ENCODE data around the gene NYAP1.

Gene NYAP1

DNA sequence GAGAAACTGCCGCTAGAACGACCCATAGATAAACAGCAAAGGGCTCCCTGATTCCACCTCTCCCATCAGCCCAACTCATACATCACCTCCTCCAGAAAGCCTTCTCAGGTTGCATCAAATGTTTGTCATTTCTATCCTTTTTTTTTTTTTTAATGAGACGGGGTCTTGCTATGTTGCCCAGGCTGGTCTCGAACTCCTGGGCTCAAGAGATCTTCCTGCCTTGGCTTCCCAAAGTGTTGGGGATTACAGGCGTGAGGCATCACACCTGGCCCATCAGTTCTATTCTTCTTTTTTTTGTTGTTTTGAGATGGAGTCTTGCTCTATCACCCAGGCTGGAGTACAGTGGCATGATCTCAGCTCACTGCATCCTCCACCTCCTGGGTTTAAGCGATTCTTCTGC is 26.7 kb upstream of the NYAP1 start:
- no peak for DNase-seq (ENCODE audit: low read depth in 2 of 2)

DNA sequence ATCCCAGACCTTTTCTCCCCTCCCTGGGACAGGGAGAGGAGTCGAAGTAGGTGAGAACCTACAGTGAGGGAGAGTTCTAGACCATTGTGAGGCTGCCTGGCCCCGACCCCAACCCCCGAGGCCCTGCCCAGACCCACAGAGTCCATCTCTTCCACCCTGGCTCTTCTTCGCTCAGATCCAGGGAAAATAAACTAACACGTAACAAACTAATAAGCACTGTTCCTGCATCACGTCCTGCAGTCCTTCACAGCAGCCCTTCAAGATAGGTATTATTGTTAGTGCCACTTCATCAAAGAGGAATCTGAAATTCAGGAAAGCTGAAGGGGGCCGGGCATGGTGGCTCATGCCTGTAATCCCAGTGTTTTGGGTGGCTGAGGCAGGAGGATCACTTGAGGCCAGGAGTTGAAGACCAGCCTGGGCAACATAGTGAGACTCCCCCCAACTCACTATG is 19.5 kb upstream of the NYAP1 start, which contains the start of gene SPACDR:
Gene SPACDR, minus strand, starts transcription at position 51 of the 451 bp plus-strand sequence. CDS start 235 bp downstream, outside the sequence.
- no peak for DNase-seq (ENCODE audit: low read depth in 2 of 2)

DNA sequence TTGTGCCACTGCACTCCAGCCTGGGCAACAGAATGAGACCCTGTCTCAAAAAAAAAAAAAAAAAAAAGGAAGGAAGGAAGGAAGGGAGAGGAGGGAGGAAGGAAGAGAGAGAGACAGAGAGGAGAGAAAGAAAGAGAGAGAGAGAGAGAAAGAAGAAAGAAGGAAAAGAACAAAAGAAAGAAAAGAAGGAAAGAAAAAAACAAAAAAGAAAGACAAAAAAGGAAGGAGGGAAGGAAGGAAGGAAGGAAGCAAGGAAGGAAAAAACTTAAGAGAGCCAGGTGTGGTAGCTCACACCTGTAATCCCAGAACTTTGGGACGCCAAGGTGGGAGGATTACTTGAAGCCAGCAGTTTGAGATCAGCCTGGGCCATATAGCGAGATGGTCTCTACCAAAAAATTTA is 18.9 kb upstream of the NYAP1 start:
- no peak for DNase-seq (ENCODE audit: low read depth in 2 of 2)

DNA sequence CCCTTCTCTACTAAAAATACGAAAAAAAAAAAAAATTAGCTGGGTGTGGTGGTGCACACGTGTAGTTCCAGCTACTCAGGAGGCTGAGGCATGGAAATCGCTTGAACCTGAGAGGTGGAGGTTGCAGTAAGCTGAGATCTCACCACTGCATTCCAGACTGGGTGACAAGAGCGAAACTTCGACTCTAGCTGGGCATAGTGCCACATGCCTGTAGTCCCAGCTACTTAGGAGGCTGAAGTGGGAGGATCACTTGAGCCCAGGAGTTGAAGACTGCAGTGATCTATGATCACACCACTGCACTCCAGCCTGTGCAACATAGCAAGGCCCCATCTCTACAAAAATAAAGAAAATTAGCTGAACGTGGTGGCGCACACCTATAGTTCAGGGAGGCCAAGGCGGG is 18.4 kb upstream of the NYAP1 start:
- DNase-seq (ENCODE audit: low read depth in 2 of 2) = no peak

DNA sequence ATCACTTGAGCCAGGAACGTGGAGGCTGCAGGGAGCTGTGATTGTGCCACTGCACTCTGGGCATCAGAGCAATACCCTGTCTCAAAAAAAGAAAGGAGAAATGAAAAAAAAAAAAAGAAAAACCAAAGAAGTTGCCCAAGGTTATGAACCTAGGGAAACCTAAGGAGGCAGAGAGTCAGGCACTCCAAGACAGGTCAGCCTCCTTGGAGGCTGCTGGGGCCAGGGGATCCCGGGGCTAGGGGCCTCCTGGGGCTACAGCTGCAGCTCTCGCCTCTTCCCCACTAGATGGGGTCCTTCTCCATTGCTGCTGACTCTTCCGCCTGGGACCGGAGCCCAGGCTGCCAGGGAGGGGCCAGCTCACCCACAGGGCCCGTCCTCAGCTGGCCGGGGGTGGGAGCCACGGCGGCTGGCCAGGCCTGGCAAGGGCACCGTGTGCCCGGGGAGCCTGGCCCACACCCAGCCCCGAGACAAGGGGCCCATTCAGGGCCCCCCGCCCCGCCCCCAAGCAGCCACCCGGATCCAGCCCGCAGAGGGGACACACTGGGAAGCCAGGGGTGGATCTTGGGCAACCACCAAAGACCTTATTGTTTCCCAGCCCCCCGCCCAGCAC is 17.9 kb upstream of the NYAP1 start:
- DNase-seq (ENCODE audit: low read depth in 2 of 2) = no peak

DNA sequence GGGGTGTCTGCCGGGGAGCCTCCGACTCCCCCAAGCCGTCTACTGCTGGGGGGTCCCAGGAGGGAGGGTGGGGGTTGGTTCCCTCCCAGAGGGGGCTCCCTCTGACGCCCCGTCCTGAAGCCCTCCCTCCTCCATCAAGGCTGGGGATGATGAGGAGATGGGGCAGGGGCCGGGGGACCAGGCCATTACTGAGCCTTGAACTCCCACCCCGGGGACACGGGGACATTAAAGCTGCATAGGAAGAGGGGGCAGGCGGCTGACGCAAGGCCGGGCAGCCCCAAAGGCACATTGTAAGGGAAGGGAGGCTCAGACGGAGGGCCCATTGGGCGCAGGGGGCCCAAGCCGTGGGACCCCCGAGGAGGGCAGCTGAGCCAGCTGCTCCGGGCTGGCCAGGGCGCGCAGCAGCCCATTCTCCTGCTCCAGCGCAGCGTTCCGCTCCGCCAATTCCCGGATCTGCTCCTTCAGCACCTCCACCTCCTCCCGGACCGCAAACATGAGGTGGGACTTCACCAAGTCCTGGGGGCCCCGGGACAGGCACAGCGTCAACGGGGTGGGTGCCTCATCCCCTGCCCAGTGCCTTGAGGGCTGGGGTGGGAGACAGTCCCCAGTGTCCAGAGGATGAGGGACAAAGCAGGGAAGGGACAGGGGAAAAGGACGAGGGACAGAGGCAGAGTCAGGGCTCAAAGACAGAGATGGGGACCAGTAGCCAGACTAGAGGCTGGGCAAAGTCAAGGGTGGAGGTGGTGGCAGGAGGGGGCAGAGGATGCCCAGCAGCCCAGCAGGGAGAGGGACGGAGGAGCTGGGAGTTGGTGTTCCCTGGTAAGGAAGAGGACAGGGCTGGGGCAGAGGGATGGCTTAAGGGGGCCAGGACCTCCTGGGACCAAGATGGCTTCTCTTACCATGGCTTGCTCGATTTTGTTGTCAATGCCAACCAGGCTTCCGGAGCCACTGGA is 16.8 kb upstream of the NYAP1 start:
- no peak for DNase-seq (ENCODE audit: low read depth in 2 of 2)

DNA sequence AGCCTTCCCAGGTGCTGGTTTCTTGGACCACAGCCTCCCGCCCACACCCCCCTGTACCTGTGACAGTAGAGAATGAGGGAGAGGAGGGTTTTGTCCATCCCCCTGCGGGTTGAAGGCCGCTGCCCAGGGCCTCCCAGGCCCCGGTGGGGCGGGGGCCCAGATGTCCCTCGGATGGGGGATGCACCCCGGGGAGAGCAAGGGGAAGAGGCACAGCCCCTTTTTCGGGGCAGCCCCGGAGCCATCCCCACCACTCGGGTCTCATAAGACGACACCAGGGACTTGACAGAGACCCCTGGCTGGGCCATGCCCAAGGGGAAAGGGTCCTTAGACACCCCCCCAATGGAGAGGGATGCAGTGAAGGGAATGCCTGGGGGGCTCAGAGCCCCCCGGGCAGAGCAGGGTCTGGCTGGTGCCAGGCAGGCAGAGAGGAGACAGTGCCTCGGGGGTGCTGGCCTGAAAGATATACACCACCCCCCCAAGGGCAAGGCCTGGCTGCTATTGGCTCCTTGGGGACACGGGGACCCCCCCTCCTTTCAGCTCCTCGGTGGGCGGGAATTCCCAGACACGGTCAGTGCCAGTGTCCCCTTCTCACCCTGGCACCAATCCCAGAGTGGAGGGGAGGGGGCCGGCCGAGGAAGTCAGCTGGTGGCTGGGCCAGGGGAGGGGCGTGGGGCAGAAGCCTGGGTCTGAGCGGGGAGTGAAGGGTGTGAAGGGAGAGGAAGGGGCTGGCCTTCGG is 15.9 kb upstream of the NYAP1 start:
- no peak for DNase-seq (ENCODE audit: low read depth in 2 of 2)

DNA sequence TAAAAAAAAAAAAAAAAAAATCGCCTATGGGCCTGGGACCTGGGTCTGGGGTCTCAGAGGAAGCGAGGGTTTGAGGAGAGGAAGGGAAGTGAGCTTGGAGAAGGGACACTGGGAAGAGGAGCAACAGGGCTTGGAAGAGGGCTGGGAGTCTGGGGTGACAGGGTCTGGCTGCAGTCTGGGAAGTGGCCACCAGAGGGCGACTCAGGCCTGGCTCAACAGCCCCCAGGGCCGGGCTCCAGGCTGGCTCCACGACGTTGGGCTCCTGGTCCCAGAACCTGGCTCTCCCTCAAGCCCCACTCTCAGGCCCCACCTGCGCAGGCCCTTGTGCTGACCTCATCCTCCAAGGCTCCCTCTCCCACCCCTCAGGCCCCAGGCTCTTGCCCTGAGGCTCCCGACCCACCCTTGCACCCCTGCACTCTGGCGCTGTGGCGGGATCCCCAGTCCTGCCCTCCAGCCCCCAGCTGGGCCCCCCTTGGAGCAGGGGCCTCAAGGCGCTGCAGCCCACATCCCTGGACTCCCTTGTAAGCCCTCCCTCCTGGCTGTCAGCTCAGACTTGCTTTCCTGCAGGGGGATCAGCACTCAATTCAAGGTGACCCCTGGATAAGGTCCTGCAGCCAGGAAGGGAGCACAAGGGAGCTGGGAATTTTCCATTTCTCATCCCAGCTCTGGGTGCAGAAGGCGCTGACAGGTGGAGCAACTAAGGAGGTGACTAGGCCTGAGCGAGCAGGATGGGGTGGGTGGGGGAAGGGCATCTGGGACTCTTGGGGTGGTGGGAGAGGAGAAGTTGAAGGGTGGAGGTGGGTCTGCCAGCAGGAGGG is 14.3 kb upstream of the NYAP1 start:
- peak; percentile 55 to 56 for DNase-seq (ENCODE audit: low read depth in 2 of 2)

DNA sequence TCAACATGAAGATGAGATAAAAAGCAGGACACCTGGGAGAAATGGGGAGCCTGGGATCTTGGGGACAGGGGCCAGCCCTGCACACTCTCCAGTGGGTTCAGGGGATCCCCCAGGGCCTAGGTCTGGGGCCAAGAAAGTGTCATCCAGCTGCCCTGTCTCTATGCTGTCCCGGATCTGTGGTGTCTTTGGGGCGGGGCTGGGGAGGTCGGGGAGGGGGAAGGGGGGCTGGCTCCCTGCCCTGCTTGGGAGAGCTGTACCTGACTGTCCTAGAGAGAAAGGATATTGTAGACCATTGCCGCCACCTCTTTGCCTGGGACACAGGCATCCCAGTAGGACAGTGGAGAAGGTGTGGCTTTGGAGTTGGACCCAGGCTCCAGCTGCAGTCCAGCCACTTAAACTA is 12.7 kb upstream of the NYAP1 start:
- DNase-seq (ENCODE audit: low read depth in 2 of 2) = no peak

DNA sequence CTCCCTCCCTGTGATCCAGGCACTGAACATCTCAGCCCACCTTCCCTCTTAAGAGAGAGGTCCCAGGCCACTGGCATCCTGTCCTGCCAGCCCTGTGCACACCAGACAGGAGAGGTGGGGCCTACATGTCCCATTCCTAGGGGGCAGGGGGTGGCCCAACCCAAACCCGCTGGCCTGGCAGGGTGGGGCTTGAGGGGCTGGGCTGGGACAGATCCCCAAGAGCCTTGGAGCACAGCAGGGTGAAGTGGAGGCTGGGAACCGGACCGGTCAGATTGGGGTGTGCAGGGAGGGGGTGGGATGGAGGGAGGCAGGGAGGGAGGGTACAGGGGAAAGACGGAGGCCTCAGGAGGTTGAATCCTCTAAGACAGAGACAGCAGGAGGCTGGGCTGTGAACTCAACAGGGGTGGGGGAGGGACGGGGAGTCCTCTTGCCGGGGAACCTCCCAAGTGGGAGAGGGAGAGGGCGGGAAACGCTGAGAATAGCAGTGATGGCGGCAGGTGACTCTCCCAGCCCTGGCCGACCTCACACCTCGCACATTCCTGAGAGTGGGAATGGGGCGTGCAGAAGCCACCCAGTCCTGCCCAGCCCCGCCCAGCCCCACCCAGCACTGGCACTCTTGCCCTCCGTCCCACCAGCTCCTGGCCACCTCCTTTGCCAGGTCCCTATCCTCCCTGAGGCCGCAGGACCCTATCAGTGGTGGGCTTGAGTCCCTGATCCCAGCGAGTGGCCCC is 11.4 kb upstream of the NYAP1 start:
- no peak for DNase-seq (ENCODE audit: low read depth in 2 of 2)

DNA sequence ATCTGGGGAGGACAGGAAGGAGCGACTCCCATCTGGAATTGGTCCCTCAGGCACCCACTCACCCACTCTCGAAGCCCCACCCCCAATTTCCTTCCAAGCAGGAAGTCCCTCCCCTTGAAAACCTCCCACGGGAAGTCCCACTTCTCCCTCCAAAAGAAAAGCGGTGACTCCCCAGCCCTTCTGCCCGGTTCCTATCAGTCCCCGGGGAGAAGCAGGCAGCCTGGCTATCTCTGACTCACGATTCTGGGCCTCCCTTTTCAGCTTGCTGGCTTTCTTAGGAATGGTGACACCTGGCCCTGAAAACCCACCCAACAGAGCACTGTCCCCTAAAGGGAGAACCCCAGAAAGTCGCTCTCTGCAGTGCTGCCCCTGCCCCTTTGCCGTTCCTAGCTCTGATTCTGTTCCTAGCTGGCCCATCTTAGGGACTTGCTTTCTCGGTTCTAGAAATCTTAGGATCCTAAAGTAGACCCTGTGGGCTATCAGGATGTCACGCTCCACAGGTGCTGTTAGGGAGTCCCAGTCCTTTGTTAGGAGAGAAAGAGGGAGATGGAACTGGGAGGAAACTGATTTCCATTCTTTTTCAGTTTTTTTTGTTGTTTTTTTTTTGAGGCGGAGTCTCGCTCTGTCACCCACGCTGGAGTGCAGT is 10.8 kb upstream of the NYAP1 start:
- DNase-seq (ENCODE audit: low read depth in 2 of 2) = no peak

DNA sequence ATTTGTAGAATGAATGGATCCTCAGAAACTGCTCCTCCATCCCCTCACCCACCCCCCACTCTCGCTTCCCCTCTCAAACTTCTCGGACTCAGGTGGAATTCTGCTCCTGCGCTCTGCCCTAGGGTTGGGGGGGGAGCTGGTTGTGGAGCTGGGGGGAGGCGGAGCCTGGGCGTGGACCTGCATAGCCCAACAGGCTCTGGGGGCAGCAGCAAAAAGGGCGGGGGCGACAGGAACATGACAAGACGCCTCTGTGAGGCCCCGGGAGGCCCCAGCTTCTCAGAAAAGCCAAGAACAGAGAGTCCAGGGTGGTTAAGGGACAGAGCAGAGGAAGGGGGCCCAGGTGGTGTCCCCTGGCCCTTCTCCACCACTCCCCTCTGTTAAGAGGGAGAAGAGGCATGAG is 8.2 kb upstream of the NYAP1 start:
- no peak for DNase-seq (ENCODE audit: low read depth in 2 of 2)

DNA sequence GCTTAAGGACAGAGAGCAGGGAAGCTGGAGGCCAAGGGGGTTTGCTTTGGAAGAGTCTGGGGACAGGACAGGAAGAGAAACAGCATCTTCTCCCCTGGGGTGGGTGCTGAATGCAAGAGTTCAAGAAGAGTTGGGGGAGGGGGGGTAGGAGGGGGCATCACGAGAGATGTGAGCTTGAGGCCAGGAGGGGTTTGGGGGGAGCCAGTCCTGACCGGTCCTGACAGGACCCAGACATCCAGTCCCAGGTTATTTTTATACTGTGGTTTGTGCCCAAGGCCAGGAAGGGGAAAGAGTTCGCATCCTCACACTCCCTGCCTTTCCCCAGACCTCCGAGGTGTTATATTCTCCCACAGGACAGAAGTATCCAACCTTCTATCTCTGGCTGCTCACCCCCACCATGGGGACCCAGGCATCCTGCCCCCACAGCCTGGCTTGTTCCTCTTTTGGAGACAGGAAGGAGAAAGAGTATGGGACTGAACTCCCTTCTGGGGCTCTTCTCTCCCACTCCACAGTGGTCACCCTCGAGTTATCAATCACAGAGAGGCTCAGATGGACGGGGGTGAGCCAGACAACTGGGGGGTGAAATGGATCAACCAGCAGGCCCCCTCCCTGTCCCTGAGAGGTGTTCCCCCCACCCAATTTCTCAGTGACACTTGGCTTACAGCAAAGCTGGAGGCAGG is 7.5 kb upstream of the NYAP1 start:
- no peak for DNase-seq (ENCODE audit: low read depth in 2 of 2)

DNA sequence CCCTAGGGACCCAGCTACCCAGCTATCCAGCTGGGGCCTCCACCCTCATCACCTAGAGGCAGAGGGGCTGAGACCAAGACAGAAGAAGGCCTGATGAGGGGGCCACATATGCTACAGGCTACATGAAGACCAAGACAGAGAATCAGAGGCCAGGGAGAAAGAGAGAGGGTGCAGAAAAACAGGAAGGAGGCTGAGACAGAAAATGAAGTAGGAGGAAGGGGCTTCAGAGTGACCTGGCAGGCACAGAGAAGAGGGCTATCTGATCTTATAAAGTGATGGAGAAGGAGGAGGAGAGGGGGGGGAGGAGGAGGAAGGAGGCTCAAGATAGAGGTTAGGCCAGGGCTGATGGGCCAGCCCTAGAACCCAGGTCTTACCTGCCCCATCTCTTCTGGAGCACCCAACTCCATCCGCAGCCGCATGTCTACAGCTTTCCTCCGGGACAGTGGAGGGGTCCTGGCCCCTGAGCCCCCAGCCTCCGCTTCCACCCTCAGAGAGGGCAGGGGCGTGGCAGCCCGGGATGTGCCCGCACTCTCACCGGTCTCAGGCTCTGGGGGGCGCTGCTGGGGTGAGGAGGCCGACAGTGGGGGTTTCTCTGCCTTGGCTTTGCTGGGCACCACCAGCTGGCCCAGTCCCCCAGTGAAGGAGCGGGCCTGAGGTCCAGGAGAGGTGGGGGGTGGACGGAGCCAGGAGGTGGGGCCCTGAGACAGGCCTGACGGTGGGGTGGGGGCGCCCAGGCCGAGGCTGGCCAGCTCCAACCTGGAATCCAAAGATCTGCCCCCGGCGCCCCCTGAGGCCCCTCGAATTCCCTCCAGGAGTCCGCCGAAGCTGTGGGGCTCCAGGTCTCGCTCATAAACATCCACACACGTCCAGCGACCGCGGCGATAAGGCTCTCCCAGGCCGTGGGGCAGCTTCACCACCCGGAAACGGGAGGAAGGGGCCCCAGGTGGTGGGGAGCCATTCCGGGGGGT is 6.5 kb upstream of the NYAP1 start:
- peak in 1 of 2 donors; percentile 36 for DNase-seq (ENCODE audit: low read depth in 2 of 2)

DNA sequence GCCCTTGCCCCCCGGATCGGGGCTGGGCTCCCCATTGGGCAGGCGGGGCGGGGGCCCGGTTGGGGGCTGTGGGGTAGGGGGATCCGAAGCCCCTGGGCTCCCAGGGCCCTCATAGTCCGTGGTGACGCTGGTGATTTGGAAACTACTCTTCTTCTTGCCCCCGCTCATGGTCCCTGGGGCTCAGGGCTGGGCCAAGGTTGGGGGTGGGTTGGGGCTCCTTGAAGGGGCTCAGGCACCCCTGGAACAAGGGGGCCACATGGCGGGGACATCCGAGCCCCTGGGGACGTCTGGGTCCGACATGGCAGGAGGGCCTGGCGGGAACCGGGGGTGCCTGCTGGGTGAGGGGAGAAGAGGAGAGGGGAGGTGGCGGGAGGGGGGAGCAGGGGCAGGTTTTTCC is 5.9 kb upstream of the NYAP1 start:
- no peak for DNase-seq (ENCODE audit: low read depth in 2 of 2)

DNA sequence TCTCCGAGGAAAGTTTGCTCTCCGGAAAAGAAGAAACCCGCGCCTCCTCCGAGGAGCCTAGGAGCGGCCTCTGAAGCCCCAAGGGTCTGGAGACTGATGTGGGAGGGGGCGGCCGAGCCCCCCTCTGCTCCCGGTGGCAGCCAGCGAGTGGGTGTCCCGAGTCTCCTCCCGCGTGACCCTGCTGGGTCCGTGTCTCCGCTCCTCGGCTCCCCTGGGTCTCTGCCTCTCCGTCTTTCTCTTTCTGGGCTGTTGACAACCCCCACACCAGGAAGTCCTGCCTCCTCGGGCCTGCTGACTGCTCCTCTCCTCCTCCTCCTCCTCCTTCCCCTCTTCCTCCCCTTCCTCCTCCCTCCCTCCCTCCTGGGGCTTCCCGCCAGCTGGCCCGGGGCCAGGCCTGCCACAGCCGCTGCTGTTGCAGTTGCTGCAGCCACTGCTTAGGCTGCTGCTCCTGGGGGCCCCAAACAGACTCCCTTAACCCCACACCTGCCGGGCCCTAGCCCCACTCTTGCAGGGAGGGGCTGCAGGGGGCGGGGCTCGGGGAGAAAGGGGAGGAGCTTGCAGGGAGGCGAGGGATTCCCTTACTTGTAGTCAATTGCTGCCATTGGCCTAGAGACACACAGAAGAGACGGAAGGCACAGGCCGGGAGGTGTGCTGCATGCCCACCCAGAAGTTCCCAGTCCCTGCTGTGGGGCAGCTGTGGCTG is 4.6 kb upstream of the NYAP1 start, which contains the start of gene TSC22D4:
Gene TSC22D4, minus strand, starts transcription at position 257 of the 703 bp plus-strand sequence. CDS start 1,176 bp downstream, outside the sequence.
- peak; percentile 83 to 85 for DNase-seq (ENCODE audit: low read depth in 2 of 2)

DNA sequence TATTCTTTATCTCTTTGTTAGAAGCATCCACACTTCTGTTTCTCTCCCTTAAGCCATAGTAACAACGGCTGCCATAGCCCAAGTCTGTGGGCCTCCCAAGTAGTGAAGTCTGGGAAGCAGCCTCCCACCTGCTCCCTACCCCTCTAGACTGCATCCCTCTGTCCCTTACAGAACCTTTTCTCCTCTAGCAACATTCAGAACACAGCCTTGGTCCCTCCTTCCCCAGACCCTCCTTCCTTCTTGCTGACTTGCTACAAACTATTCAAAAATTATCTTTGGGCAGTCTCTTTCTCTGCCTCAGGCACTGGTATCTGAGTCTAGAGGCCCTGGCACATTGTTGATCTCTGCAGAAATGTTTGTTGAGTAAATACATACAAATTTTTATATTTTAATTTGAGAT is 2.3 kb upstream of the NYAP1 start:
- DNase-seq (ENCODE audit: low read depth in 2 of 2) = no peak

DNA sequence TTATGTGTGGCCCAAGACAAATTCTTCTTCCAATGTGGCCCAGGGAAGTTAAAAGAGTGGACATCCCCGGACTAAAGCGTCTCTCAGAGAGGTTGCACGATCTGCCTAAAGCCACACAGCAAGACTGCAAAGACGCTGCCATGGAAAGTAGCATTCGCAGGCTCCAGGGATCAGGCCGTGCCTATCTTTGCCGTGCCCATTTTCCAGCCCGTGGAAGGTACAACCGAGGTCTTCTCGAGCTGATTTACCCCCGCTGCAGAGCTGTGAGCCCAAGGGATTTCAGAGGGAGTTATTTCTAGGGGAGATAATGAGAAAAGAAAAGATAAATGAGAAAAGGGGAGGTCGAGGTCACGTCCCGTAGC is 1.0 kb upstream of the NYAP1 start:
- DNase-seq (ENCODE audit: low read depth in 2 of 2) = no peak
